Stimulated activated CD4-positive, alpha-beta T cell treated with anti-CD3 and anti-CD28 coated beads, Interleukin-12 subunit alpha, Interleukin-12 subunit beta, amount 100 ng/mL, for 48 hours (primary cell): ENCODE measurements around the gene SGTA.
"Not testable (repeated sequence)": the region's sequence is repeated elsewhere in the genome, so short reads cannot be mapped to it uniquely, and the experiment has no call there.

Experiments
- DNase-seq, 3 donors: peaks; one replicate each; pipeline ENCODE4 v3.0.0-alpha.2; 2020; ENCODE audit warnings: low read depth in 2 of 3, low spot score in 1 of 3

Gene SGTA

GRCh38 chr19:2714531-2715269 is 68.4 kb downstream of the SGTA start:
- DNase-seq: no peak

DNA sequence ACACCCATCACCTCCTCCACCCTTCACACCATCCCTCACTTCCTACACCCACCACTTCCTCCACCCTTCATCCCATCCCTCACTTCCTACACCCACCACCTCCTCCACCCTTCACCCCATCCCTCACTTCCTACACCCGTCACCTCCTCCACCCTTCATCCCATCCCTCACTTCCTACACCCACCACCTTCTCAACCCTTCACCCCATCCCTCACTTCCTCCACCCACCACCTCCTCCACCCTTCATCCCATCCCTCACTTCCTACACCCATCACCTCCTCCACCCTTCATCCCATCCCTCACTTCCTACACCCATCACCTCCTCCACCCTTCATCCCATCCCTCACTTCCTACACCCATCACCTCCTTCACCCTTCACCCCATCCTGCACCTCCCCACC is 69.0 kb downstream of the SGTA start:
- DNase-seq: not testable (repeated sequence)

- DNase-seq: not testable (repeated sequence)
Measured at GRCh38 chr19:2713170-2713569, 69.9 kb downstream of the SGTA start.

- no peak for DNase-seq
Measured at GRCh38 chr19:2711875-2712205, 71.2 kb downstream of the SGTA start.

DNA sequence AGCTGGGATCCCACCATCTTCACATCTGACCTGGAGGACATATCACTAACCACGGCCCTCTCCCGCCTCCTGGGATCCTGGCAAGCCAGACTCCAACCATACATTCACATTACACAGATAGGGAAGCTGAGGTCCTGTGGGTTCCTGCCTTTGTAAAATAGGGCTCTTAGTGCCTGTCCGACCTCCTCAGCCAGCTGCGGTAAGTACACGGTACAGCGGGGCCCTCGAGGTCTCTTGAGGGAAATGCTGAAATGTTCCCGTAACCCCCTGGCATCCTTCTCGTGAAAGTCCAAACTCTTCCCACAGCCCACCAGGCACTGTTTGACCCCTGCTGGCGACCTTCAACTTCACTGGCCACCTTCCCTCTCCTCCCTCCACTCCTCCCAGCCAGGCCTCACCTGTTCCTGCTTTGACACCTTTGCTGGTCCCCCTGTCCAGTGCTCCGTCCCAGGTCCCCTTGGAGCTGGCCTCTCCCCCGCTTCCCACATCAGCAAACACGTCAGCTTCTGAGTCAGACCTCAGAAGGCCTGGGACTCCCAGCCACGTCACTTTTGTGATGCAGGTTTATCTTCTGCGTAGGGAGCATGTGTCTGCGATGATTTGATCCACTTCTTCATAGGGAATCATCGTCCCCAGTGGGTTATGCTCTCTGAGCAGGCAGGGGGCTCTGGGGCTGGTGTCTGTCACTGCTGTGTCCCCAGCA is 71.8 kb downstream of the SGTA start:
- DNase-seq: no peak

GRCh38 chr19:2706251-2706650 is 76.8 kb downstream of the SGTA start:
- DNase-seq: no peak
